ENCODE results near the gene MIA2. TPM values are rescaled to one million over a fixed set of nuclear protein-coding genes. Genes with fewer than 3 reads are reported as not detected.
"Not testable (repeated sequence)": the region's sequence is repeated elsewhere in the genome, so short reads cannot be mapped to it uniquely, and the experiment has no call there.

The MIA2 gene
- total RNA-seq, 1 donor from 2014 or later: 26.5 TPM

DNA sequence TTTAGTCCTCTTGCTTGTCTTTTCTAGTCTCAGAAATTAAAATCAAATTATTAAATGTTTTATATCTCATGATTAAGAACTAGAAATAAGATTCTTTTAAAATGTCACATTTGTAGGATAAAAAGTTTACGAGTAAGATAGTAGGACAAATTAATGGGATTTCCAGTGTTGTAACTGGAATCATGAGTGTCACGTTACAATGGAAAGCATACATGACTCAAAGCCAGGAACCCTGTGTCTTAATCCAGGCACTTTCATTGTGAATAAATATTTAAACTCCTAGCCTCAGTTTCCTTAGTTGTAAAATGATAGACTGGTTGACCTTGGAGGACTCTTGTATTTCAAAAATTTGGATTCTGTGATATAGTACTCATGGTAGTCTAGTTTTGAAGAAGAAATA is 84.9 kb downstream of the MIA2 start:
- DNase-seq: no peak
- intact Hi-C loops (cut with micrococcal nuclease): no loop called here
- ATAC-seq: no peak

DNA sequence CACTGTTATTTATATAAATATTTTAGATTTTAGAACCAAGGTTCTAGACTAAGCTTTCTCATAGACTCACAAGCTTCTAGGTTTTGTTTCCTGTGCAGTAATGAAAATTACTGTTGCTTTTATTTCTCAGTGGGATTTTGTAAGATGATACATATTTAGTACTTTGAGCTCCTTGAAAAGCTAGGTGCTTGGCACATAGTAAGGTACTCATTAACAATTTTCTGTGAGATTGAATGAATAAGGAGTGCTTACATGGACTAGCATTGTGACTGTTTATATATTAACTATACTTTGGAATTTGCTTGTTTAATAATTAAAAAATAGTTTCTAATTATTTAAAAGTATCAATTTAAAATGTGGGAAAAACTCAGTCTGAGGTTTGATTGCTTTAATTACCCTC is 85.7 kb downstream of the MIA2 start:
- intact Hi-C loops (cut with micrococcal nuclease): no loop called here
- no peak for DNase-seq
- ATAC-seq: no peak

DNA sequence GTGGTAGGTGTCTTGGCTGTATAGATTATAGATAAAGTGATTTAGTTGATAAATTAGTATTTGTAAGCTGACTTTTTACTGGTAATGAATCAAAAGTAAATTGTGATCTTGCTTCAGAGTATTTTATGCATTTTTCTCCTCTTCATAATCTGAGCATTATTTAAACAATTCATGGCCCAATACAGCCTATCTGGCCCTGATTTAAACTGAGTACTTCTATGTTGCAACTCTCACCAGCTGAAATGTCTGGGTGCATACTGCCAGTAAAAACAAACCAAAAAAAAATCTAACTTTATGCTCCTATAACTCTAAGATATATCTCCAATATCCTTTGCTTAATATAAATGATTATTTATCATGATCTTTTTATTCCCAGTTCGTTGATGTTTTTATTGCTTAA is 86.6 kb downstream of the MIA2 start:
- DNase-seq (no peak), ATAC-seq (no peak)
- intact Hi-C loops (cut with micrococcal nuclease): no loop called here

DNA sequence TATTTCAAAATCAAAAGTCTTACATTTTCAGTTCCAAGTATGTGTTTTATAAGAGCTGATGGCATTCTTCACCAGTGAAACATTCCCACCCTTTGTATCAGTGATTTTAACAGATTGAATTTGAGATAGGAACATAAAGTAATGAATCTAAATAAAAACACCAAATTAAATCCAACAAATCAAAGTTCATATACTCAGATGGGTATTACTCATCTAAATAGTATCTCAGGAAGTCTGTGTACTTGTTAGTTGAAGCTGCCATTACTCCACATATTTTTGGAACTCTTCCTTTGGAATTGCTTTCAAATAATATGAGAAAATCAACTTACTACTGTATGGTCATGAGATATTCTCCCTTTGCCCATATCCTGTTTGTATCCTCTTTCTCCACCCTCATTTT is 89.1 kb downstream of the MIA2 start:
- ATAC-seq (no peak), DNase-seq (no peak)
- intact Hi-C loops (cut with micrococcal nuclease): no loop called here

DNA sequence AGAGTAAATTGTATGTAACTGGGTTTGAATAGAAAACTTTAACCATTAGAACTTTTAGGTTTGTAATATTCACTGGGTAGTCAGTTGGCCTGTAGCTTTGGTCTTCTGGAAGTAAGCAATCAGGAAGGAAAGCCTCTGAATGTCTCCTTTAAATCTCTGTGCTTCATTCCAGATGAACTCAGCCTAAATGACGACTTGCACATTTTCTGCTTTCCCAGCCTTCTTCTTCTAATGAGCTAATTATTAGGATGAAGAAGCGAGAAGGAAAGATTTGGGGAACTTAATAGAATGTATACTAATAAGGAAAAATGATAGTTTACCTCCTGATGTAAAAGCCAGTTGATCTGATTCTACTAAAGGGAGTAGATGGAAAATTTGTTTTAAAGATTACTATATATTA is 90.4 kb downstream of the MIA2 start:
- ATAC-seq: no peak
- intact Hi-C loops (cut with micrococcal nuclease): no loop called here

DNA sequence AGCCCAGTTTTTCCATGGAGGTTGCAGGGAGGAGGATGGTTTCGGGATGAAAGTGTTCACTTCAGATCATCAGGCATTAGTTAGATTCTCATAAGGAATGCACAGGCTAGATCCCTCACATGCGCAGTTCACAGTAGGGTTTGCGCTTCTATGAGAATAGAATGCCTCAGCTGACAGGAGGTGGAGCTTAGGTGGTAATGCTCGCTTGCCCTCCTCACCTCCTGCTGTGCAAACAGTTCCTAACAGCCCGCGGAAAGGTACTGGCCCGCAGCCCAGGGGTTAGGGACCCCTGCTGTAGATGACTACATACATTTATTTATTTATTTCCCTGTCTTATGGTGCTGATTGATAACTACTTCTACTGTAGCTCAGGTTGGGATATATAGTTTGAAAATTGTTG is 105.3 kb downstream of the MIA2 start:
- intact Hi-C loops (cut with micrococcal nuclease): no loop called here
- no peak for ATAC-seq
- DNase-seq: no peak

More for the DNA sequence above, 90.4 kb downstream of the MIA2 start:
- no peak for DNase-seq

DNA sequence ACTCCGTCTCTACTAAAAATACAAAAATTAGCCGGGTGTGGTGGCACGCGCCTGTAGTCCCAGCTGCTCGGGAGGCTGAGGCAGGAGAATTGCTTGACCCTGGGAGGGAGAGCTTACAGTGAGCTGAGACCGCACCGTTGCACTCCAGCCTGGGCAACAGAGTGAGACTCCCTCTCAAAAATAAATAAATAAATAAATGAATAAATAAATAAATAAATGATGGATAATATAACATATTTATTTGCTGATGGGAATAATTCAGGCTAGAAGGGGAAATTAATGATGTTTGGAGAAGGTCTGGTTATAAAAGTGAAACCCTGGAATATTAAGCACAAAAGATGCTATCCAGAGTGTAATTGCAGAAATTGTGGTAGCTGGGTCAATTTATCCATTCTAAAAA is 107.4 kb downstream of the MIA2 start:
- ATAC-seq; intact Hi-C loops (cut with micrococcal nuclease); DNase-seq: not testable (repeated sequence)

DNA sequence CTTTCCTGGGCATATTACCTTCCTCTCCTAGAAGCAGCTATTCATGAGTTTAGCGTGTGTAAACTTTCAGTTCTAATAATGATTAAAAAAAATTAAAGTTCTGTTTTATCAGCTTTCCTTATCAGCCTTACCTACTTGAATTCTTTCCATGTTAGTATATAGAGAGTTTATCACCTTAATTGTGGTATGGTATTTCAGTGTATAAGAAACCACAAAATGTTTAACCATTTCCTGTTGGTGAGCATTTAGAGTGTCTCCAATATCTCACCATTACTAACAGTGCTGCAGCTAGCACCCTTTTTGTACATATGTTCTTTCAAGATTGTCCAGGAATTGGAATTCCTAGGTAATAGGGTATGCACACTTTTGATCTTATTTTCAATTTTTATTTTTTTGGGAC is 109.1 kb downstream of the MIA2 start:
- ATAC-seq (no peak), DNase-seq (no peak)
- intact Hi-C loops (cut with micrococcal nuclease): no loop called here

DNA sequence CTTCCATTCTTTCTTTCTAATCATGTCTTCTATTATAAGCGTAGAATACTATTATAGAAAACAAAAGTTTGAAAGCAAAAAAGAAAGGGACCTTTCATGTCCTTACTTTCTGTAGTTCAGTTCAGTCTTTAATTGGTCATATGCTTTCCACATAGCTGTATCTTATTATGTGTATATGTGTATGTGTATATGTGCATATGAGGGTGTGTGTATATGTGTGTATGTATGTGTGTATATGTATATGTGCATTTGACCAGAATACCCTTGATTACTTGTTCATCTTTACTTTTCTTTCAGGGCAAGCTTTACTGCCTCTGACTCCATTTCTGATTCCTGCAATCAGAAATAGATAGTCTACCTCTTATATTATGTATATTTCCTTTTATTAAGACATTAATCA is 109.9 kb downstream of the MIA2 start:
- DNase-seq (no peak), ATAC-seq (no peak)
- intact Hi-C loops (cut with micrococcal nuclease): no loop called here

DNA sequence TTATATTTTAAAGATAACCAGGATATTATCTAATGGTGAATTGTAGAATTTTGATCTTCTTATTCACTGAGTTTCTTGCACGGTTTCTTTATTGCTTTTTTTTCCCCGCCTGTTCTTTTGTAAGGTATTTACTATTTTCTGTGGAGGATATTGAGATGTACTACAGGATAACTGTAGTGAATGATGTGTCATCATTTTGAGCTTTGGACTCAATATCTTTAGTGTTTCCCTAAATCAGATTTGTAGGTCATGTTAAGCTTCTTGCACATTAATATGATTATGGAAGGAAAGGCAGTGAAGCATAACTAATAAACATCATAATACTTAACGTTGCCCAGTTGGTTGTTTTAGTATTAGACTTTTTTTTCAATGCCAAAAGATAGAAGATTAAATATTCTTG is 117.2 kb downstream of the MIA2 start:
- intact Hi-C loops (cut with micrococcal nuclease): no loop called here
- DNase-seq: no peak
- no peak for ATAC-seq

DNA sequence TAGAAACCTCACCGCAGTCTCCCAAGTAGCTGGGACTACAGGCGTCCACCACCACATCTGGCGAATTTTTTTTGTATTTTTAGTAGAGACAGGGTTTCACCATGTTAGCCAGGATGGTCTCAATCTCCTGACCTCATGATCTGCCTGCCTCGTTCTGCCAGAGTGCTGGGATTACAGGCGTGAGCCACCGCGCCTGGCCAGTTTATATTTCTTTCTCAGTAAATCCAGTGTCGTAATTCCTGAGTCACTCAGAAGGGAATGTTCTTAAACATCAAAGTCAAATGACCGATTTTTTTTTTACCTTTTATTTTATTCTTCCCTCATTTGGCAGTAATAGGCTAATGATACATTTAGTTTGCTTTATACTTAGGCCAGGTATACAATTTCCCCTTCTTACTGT is 118.0 kb downstream of the MIA2 start:
- no peak for DNase-seq
- intact Hi-C loops (cut with micrococcal nuclease): no loop called here
- ATAC-seq: no peak

DNA sequence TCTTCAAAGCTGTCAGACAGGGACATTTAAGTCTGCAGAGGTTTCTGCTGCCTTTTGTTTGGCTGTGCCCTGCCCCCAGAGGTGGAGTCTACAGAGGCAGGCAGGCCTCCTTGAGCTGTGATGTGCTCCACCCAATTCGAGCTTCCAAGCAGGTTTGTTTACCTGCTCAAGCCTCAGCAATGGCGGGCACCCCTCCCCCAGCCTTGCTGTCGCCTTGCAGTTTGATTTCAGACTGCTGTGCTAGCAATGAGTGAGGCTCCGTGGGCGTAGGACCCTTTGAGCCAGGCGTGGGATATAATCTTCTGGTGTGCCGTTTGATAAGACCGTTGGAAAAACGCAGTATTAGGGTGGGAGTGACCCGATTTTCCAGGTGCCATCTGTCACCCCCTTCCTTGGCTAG is 125.4 kb downstream of the MIA2 start:
- ATAC-seq; intact Hi-C loops (cut with micrococcal nuclease); DNase-seq: not testable (repeated sequence)

DNA sequence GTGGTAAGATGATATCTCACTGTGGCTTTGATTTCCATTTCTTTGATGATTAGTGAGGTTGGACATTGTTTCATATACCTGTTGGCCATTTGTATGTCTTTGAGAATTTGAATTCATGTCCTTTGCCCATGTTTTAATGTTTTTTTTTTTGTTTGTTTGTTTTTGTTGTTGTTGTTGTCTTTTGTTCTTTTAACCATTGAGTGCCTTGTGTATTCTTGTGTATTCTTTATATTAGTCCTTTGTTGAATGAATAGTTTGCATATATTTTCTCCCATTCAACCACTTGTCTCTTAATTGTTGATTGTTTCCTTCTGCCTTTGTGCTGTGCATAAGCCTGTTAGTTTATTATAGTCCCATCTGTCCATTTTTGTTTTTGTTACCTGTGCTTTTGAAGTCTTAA is 126.6 kb downstream of the MIA2 start:
- DNase-seq: no peak
- ATAC-seq: no peak
- intact Hi-C loops (cut with micrococcal nuclease): no loop called here

DNA sequence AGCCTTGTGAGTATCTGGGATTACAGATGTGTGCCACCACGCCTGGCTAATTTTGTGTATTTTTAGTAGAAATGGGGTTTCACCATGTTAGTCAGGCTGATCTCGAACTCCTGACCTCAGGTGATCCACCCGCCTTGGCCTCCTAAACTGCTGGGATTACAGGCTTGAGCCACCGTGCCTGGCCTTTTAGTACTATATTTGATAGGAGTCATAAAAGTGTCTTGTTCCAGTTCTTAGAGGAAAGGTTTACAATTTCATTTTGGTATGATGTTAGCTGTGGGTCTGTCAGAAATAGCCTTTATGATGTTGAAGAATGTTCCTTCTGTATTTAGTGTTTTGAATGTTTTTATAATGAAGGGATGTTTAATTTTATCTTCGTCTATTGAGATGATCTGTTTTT is 127.8 kb downstream of the MIA2 start:
- ATAC-seq, DNase-seq: not testable (repeated sequence)

DNA sequence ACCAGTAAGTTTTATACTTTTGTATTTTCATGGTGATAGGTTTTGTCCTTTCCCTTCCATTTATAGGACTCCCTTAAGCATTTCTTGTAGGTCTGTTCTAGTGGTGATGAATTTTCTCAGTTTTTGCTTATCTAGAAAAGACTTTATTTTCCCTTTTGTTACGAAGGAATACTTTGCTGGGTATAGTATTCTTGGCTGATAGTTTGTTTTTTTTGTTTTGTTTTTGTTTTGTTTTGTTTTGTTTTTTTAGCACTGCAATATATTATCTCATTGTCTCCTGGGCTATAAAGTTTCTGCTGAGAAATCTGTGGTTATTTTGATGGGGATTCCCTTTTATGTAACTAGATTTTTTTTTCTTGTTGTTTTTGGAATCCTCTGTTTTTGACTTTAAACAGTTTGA is 130.8 kb downstream of the MIA2 start:
- ATAC-seq (no peak), DNase-seq (no peak)
- intact Hi-C loops (cut with micrococcal nuclease): no loop called here

More for the DNA sequence above, 127.8 kb downstream of the MIA2 start:
- intact Hi-C loops (cut with micrococcal nuclease): not testable (repeated sequence)

DNA sequence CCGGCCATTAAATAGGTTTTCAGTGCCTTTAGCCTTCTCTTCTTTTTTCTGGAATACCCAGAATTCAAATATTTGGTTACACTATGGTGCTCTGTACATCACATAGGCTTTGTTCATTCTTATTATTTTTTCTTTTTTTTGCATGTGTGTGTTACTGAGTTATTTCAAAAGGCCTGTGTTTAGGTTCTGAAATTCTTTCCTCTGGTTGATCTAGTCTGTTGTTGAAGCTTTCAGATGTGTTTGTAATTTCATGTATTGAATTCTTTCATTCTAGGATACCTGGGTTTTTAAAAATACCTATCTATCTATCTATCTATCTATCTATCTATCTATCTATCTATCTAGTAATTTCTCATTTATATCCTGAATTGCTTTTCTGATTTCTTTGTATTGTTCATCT is 131.6 kb downstream of the MIA2 start:
- intact Hi-C loops (cut with micrococcal nuclease): no loop called here
- ATAC-seq (no peak), DNase-seq (no peak)

DNA sequence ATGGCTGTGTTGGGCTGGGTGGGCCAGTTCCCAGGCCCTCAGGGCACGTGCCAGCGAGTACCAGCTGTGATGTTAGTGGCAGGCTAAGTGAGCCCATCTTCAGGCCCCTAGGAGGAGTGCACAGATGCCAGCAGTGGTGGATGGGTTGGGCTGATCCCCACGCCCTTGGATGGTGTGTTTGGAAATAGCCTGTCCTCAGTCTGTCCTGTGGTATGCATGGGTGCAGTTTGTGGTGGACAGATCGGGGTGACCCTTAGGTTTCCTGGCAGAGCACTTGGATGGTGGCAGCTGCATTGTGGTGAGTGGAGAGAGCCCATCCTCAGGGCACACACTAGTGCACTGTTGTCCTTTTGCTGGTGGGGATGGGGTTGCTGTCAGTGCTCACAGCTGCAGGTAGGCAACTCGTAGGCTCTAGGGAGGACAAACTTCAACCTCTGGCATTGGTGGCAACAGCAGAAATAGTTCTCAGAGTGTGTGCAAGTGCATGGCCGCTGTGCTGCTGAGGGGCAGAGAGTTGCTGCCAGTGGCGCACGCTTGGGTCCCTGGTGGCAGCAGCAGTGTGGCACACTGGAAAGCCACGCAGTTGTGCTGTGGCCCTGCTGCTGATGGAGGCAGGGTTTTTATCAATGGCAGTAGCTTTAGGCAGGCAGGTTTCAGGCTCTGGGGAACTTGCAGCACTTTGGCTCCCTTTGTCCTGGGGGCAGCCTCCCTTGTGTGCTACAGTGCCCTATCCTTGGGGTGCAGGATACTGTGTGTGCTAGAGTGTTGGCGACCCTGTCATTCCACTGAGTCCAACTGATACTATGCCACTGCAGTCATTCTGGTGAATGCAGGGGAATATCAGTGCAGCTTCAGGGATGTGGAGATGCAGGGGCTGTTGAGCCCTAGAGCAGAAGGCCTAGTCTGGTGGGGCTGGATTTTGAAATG is 133.0 kb downstream of the MIA2 start:
- intact Hi-C loops (cut with micrococcal nuclease): no loop called here
- no peak for DNase-seq
- peak; percentile 37 for ATAC-seq

DNA sequence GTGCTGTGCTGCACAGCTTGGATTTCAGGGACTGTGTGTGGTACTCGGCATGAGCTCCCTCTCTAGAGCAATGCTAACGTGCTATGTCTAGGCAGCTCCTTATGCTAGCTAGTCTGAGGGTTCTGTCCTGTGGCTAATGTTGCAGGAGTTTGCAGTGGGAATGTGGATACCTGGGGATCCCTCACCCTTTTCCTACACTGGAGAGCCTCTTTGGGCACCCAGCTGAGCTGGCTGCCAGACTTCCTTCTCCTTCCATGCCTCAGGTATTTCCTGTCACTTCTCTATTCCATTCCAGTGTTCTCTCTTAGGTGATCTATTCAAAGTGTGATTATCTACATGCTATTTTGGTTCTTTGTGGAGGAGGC is 133.7 kb downstream of the MIA2 start:
- intact Hi-C loops (cut with micrococcal nuclease): no loop called here
- DNase-seq (no peak), ATAC-seq (peak; percentile 50)

DNA sequence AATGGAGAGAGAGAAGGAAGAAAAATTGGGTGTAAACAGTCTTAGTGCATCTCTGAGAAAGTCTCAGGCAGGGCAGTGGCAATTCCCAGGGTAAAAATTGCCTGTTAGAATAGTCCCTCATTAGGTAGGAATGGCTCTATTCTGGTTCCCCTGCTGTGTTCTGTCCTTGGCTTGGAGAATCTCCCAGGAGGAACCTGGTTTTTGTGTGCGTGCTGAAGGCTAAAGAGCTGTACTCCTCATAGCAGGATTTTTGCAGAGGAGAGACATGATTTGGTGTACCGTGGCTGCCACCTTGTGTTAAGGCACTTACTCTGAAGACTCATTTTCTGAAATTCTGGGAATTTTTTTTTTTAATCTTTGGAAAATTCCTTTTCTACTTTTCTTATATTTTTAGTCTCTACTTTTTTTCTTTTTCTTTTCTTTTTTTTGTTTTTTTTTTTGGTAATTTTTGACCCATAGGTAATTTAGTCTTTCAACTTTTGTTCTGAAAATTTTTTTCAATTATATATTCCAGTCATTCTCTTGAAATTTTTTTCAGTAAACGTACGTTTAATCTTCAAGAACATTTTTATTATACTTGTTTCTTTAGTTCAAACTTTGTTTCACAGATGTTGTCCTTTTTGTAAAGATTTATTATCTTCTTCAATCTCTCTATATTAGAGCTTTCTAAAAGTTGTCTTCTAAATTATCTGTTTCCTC is 134.7 kb downstream of the MIA2 start:
- intact Hi-C loops (cut with micrococcal nuclease): no loop called here
- peak; percentile 89 for ATAC-seq
- DNase-seq: peak; percentile 34

DNA sequence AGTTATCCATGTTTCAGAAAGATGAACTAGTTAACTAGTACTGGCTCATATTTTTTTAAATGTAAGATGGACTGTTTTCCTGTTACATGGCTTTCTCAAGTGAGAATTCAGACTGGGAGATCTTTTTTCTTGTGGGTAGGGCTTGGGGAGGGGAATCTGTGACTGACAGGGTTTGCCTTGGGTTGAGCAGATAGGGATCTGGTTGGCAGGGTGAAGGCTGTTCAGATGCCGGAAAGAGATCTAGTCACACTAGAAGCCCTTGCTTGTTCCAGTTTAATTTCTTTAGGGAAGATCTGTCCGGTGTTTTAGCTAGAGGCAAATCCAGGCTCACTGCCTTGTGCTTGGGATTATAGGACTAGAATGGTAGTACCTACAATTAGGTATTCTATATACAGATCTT is 135.3 kb downstream of the MIA2 start:
- DNase-seq (no peak), ATAC-seq (no peak)
- intact Hi-C loops (cut with micrococcal nuclease): no loop called here

DNA sequence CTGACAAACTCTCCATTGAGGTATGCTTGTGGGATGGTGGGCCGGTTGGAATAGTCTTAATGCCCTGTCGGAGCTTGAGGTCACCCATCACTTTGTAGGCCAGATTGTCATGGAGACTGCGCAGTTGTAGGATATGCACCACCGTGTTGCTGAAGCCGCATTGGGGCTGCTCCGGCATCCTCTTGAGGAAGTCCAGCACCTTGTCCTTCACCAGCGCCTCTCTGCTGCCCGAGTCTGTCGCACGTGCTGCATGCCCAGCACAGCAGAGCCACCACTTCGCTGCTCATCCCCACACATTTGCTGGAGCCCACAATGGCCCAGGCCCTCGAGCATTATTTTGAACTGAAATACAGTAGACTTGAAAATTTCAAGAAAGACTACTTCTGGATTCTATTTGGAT is 136.7 kb downstream of the MIA2 start:
- ATAC-seq (no peak), DNase-seq (no peak)
- intact Hi-C loops (cut with micrococcal nuclease): no loop called here
